Neural cell (in vitro differentiated cells): ENCODE measurements around the gene ZNF382. TPM values are rescaled to one million over a fixed set of nuclear protein-coding genes. Genes with fewer than 3 reads are reported as not detected.

Source experiments
- H2AFZ ChIP-seq: fragments of 200-600, 300-800 bp; sonication (generic), shearing (Covaris generic); 2 replicates; pipeline ENCODE4 v1.6.0; 2014; ENCODE audit warnings: low read depth, mild to moderate bottlenecking, antibody characterized with exemption, low read length, moderate library complexity
- H3F3A ChIP-seq: fragments of 200-600 bp; shearing (Covaris generic); 2 replicates; pipeline ENCODE4 v1.6.1; 2016; ENCODE audit warnings: mild to moderate bottlenecking, moderate library complexity, mixed read lengths, antibody characterized with exemption, low read length; ENCODE audit not compliant: insufficient read depth, poor library complexity, severe bottlenecking
- H3K27ac ChIP-seq: fragments of 200-600, 300-800 bp; sonication (generic), shearing (Covaris generic); 2 replicates; pipeline ENCODE4 v1.5.1; 2014; ENCODE audit warnings: mild to moderate bottlenecking, low read length, moderate library complexity
- H3K27me3 ChIP-seq: fragments of 300-800, 200-600 bp; sonication (generic), shearing (Covaris generic); 2 replicates; pipeline ENCODE4 v1.6.0; 2014; ENCODE audit warnings: mild to moderate bottlenecking, low read depth, low read length, moderate library complexity; ENCODE audit not compliant: insufficient read depth
- H3K36me3 ChIP-seq: fragments of 300-800, 200-600 bp; sonication (generic), shearing (Covaris generic); 2 replicates; pipeline ENCODE4 v1.5.1; 2014; ENCODE audit warnings: mild to moderate bottlenecking, antibody characterized with exemption, low read length, moderate library complexity; ENCODE audit not compliant: insufficient read depth
- H3K4me2 ChIP-seq: fragments of 300-800, 200-600 bp; sonication (generic), shearing (Covaris generic); 2 replicates; pipeline ENCODE4 v1.6.0; 2014; ENCODE audit warnings: mild to moderate bottlenecking, low read length
- H3K4me3 ChIP-seq: fragments of 300-800, 200-600 bp; sonication (generic), shearing (Covaris generic); 2 replicates; pipeline ENCODE4 v1.5.1; 2014; ENCODE audit warnings: mild to moderate bottlenecking, low read length, moderate library complexity
- H3K79me2 ChIP-seq: fragments of 200-600 bp; shearing (Covaris generic); replicated peaks from 2 replicates; pipeline ENCODE4 v1.6.0; 2014; ENCODE audit warnings: mild to moderate bottlenecking, low read length, moderate library complexity; ENCODE audit not compliant: insufficient read depth
- H3K9ac ChIP-seq: fragments of 300-800, 200-600 bp; sonication (generic), shearing (Covaris generic); 2 replicates; pipeline ENCODE4 v1.6.1; 2016; ENCODE audit warnings: mild to moderate bottlenecking, low read length, mixed read lengths
- H3K9me2 ChIP-seq: fragments of 200-600 bp; shearing (Covaris generic); 2 replicates; pipeline ENCODE4 v1.6.1; 2016; ENCODE audit warnings: mild to moderate bottlenecking, low read length, mixed read lengths; ENCODE audit not compliant: insufficient read depth
- H3K9me3 ChIP-seq: fragments of 200-600, 300-800 bp; sonication (generic), shearing (Covaris generic); 2 replicates; pipeline ENCODE4 v1.6.1; 2016; ENCODE audit warnings: mild to moderate bottlenecking, mixed run types, low read length, moderate library complexity, mixed read lengths
- H4K20me1 ChIP-seq: fragments of 200-600 bp; shearing (Covaris generic); 2 replicates; pipeline ENCODE4 v1.6.1; 2016; ENCODE audit warnings: mild to moderate bottlenecking, mixed run types; ENCODE audit not compliant: insufficient read depth
- CTCF ChIP-seq: fragments of 450-650 bp; IDR thresholded peaks from 2 replicates; pipeline ENCODE4 v1.5.1; 2014; ENCODE audit warnings: antibody characterized with exemption, mild to moderate bottlenecking, moderate library complexity; ENCODE audit not compliant: poor library complexity, severe bottlenecking
- EP300 ChIP-seq: fragments of 450-650 bp; conservative IDR thresholded peaks from 2 replicates; pipeline ENCODE4 v1.6.1; 2014; ENCODE audit warnings: antibody characterized with exemption, mild to moderate bottlenecking, moderate library complexity; ENCODE audit not compliant: poor library complexity, severe bottlenecking
- EZH2 ChIP-seq: fragments of 200-600, 300-800 bp; shearing (Covaris generic), sonication (generic); IDR thresholded peaks from 2 replicates; pipeline ENCODE4 v1.6.1; 2014; ENCODE audit warnings: antibody characterized with exemption, low read length, borderline replicate concordance, mild to moderate bottlenecking; ENCODE audit not compliant: insufficient read depth, poor library complexity, severe bottlenecking
- MXI1 ChIP-seq: fragments of 450-650 bp; conservative IDR thresholded peaks from 2 replicates; pipeline ENCODE4 v1.6.1; 2014; ENCODE audit warnings: antibody characterized with exemption, mild to moderate bottlenecking; ENCODE audit not compliant: poor library complexity, severe bottlenecking
- POLR2AphosphoS5 ChIP-seq: IDR thresholded peaks from 2 replicates; pipeline ENCODE4 v1.6.1; 2012
- RAD21 ChIP-seq: fragments of 450-650 bp; conservative IDR thresholded peaks from 2 replicates; pipeline ENCODE4 v1.6.1; 2014; ENCODE audit warnings: antibody characterized with exemption, mild to moderate bottlenecking, moderate library complexity
- SMC3 ChIP-seq: fragments of 450-650 bp; conservative IDR thresholded peaks from 2 replicates; pipeline ENCODE4 v1.6.1; 2014; ENCODE audit warnings: antibody characterized with exemption, mild to moderate bottlenecking, moderate library complexity; ENCODE audit not compliant: poor library complexity
- TAF1 ChIP-seq: IDR thresholded peaks from 2 replicates; pipeline ENCODE4 v1.6.1; 2012; ENCODE audit warnings: low read depth
- polyA plus RNA-seq: library from polyadenylated mRNA; depleted of rRNA; stranded (reverse); fragments of >200 nt; gene quantifications from 2 replicates; pipeline ENCODE4 v1.2.3, GENCODE V29; 2014
- TF ChIP-seq, protein P1 (sequence below): IDR thresholded peaks from 2 replicates; pipeline ENCODE4 v1.6.1; 2012; ENCODE audit warnings: borderline replicate concordance

The ZNF382 gene
- polyA plus RNA-seq, 1 donor from 2014 or later: 112 TPM

DNA sequence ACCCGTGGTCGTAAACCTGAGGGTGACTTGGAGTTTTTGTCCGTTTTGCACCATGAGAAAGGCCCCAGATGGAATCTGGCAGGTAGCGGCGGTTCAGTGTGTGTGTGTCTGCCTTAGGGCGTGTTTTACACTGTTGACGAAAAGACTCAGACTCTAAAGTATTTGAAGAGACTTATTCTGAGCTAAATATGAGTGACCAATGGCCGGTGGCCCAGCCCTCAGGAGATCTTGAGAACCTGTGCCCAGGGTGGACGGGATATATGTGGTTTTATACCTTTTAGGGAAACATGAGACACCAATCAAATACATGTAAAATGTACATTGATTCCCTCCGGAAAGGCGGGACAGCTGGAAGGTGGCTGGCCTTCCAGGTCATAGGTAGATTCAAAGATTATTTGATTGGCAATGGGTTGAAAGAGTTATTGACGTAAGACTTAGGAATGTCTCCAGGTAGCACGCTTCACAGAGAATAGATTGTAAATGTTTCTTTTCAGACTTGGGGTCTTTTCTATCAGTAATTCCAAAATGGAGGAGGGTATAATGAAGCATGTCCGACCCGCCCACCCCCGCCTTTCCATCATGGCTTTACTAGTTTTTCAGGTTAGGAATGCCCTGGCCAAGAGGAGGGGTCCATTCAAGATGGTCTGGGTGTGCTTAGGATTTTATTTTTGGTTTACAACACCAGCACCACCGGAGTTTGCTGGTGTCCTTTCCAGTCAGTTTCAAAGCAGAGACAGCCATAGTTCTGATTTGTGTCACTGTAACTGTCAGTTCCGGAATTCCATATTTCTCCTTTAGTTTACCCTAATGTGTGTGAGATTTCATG lies 31.0 kb upstream of the ZNF382 start:
- Histone ChIP-seq H2AFZ (peak overlapping the region; percentile 96), H3K27me3 (no peaks in the 10 kb centered on the region), H3K4me3 (peak overlapping the region; percentile 79), H3K4me2 (peak overlapping the region; percentile 93), H3K27ac (peak overlapping the region; percentile 87), H3K36me3 (peaks cover 9% of the 10 kb centered on the region), H3K9ac (peak overlapping the region; percentile 89), H3K79me2 (peaks cover 43% of the 10 kb centered on the region), H4K20me1 (no peaks in the 10 kb centered on the region), H3K9me3 (peaks cover 3% of the 10 kb centered on the region), H3K9me2 (no peaks in the 10 kb centered on the region), H3F3A (no peaks in the 10 kb centered on the region)
- TF ChIP-seq, protein P1, sequence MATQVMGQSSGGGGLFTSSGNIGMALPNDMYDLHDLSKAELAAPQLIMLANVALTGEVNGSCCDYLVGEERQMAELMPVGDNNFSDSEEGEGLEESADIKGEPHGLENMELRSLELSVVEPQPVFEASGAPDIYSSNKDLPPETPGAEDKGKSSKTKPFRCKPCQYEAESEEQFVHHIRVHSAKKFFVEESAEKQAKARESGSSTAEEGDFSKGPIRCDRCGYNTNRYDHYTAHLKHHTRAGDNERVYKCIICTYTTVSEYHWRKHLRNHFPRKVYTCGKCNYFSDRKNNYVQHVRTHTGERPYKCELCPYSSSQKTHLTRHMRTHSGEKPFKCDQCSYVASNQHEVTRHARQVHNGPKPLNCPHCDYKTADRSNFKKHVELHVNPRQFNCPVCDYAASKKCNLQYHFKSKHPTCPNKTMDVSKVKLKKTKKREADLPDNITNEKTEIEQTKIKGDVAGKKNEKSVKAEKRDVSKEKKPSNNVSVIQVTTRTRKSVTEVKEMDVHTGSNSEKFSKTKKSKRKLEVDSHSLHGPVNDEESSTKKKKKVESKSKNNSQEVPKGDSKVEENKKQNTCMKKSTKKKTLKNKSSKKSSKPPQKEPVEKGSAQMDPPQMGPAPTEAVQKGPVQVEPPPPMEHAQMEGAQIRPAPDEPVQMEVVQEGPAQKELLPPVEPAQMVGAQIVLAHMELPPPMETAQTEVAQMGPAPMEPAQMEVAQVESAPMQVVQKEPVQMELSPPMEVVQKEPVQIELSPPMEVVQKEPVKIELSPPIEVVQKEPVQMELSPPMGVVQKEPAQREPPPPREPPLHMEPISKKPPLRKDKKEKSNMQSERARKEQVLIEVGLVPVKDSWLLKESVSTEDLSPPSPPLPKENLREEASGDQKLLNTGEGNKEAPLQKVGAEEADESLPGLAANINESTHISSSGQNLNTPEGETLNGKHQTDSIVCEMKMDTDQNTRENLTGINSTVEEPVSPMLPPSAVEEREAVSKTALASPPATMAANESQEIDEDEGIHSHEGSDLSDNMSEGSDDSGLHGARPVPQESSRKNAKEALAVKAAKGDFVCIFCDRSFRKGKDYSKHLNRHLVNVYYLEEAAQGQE: no peak
- TF ChIP-seq SMC3: no peak
- no peak for TF ChIP-seq CTCF
- no peak for TF ChIP-seq EP300
- TF ChIP-seq RAD21: no peak
- no peak for TF ChIP-seq TAF1
- no peak for TF ChIP-seq EZH2
- TF ChIP-seq POLR2AphosphoS5: no peak
- TF ChIP-seq MXI1: no peak

DNA sequence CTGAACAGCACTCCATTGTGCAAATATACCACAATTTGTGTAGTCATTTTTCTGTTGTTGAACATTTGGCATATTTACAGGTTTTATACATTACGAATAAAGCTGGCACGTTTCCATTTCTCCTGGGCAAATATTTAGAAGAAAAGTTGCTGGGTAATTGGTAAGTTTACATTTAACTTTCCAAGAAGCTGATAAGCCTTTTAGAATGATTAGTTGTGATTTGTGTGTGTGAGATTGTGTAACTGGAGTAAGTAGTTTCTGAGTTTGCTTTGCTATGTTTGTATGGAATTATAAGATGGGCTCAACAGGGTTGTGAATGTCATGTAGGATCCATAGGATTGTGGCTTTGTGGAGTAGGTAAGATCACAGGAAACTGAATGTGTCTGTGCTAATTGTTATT lies 30.4 kb upstream of the ZNF382 start:
- Histone ChIP-seq H4K20me1 (no peaks in the 10 kb centered on the region), H3K79me2 (peaks cover 40% of the 10 kb centered on the region), H3K36me3 (peaks cover 13% of the 10 kb centered on the region), H3K27ac (no peak overlapping the region), H3F3A (no peaks in the 10 kb centered on the region), H3K9me2 (no peaks in the 10 kb centered on the region), H3K27me3 (no peaks in the 10 kb centered on the region), H3K9me3 (peaks cover 3% of the 10 kb centered on the region), H3K9ac (no peak overlapping the region), H3K4me2 (peak overlapping the region; percentile 93), H3K4me3 (peak overlapping the region; percentile 79), H2AFZ (no peak overlapping the region)
- no peak for TF ChIP-seq MXI1
- no peak for TF ChIP-seq POLR2AphosphoS5
- no peak for TF ChIP-seq EP300
- TF ChIP-seq SMC3: no peak
- TF ChIP-seq RAD21: no peak
- TF ChIP-seq TAF1: no peak
- TF ChIP-seq CTCF: no peak
- TF ChIP-seq, protein P1: no peak
- TF ChIP-seq EZH2: no peak
